Measurements from ENCODE around the gene KRT39. TPM values are rescaled to one million over a fixed set of nuclear protein-coding genes. Genes with fewer than 3 reads are reported as not detected.

The KRT39 gene
- polyA plus RNA-seq, 3 donors, result not detected

GRCh38 chr17:40931311-40931710 lies 35.4 kb downstream of the KRT39 start:
- H3K36me3 ChIP-seq (replicated peaks in 1 of 2; ENCODE audit: control insufficient read depth in 1 of 2, insufficient read depth in 2 of 2, low read length in 2 of 2), result no peaks in the 10 kb centered on the region
- H3K4me3 Mint-ChIP-seq, result no peak overlapping the region
- no peak overlapping the region for H3K27ac ChIP-seq (ENCODE audit: low read depth in 1 of 2, low read length in 2 of 2)
- H3K27ac Mint-ChIP-seq, result peak overlapping the region in 1 of 7 donors; percentile 45
- intact Hi-C loops (cut with micrococcal nuclease), result no loop called here
- 90% methylated on average over 1 of the region's 3 CpGs for WGBS (ENCODE audit: insufficient coverage)
- no peaks in the 10 kb centered on the region for H4K20me1 ChIP-seq (ENCODE audit: insufficient read depth, low read length)
- DNase-seq, result no peak
- no peak for TF ChIP-seq CTCF (IDR thresholded peaks at IDR 0.05)
- H3K4me3 ChIP-seq (replicated peaks in 1 of 3; ENCODE audit: low read depth in 2 of 3, low read length in 3 of 3), result no peak overlapping the region
- peaks cover 0 to 4% (median 0%) of the 10 kb centered on the region in 7 donors for H3K9me3 Mint-ChIP-seq
- H3K4me1 ChIP-seq (ENCODE audit: control insufficient read depth in 1 of 2, insufficient read depth in 2 of 2, low read length in 2 of 2), result peaks cover 5 to 6% of the 10 kb centered on the region in 2 donors
- H3K9me3 ChIP-seq (replicated peaks in 1 of 2; ENCODE audit: control insufficient read depth in 1 of 2, insufficient read depth in 1 of 2, low read length in 2 of 2), result no peaks in the 10 kb centered on the region
- no peak overlapping the region for H2AFZ ChIP-seq (ENCODE audit: insufficient read depth, low read depth, low read length, poor library complexity, severe bottlenecking)
- peaks cover 7 to 12% of the 10 kb centered on the region in 2 donors for H3K27me3 ChIP-seq (ENCODE audit: control insufficient read depth in 2 of 2, insufficient read depth in 2 of 2, low read length in 2 of 2)
- peaks cover 11 to 16% (median 14%) of the 10 kb centered on the region in 3 donors for H3K27me3 Mint-ChIP-seq (ENCODE audit: low read depth in 3 of 3)
- peaks cover 5% of the 10 kb centered on the region for H3K4me1 Mint-ChIP-seq
- H3K79me2 ChIP-seq (ENCODE audit: insufficient read depth, low read length), result no peaks in the 10 kb centered on the region
- H3K4me2 ChIP-seq (replicated peaks; ENCODE audit: extremely low read depth, low read length, poor library complexity, severe bottlenecking), result no peak overlapping the region
- H3K9ac ChIP-seq (ENCODE audit: insufficient read depth, low read length, poor library complexity, severe bottlenecking), result no peak overlapping the region
- H3K36me3 Mint-ChIP-seq, result no peaks in the 10 kb centered on the region

- Histone ChIP-seq H3K36me3 (replicated peaks in 1 of 2; ENCODE audit: control insufficient read depth in 1 of 2, insufficient read depth in 2 of 2, low read length in 2 of 2) (no peaks in the 10 kb centered on the region), H4K20me1 (ENCODE audit: insufficient read depth, low read length) (no peaks in the 10 kb centered on the region), H3K27me3 (ENCODE audit: control insufficient read depth in 2 of 2, insufficient read depth in 2 of 2, low read length in 2 of 2) (peaks cover 8 to 12% of the 10 kb centered on the region in 2 donors), H3K4me1 (ENCODE audit: control insufficient read depth in 1 of 2, insufficient read depth in 2 of 2, low read length in 2 of 2) (peaks cover 11 to 17% of the 10 kb centered on the region in 2 donors), H2AFZ (ENCODE audit: insufficient read depth, low read depth, low read length, poor library complexity, severe bottlenecking) (no peak overlapping the region), H3K4me2 (replicated peaks; ENCODE audit: extremely low read depth, low read length, poor library complexity, severe bottlenecking) (no peak overlapping the region), H3K9ac (ENCODE audit: insufficient read depth, low read length, poor library complexity, severe bottlenecking) (no peak overlapping the region), H3K27ac (ENCODE audit: low read depth in 1 of 2, low read length in 2 of 2) (no peak overlapping the region), H3K9me3 (replicated peaks in 1 of 2; ENCODE audit: control insufficient read depth in 1 of 2, insufficient read depth in 1 of 2, low read length in 2 of 2) (no peaks in the 10 kb centered on the region), H3K4me3 (replicated peaks in 1 of 3; ENCODE audit: low read depth in 2 of 3, low read length in 3 of 3) (no peak overlapping the region), H3K79me2 (ENCODE audit: insufficient read depth, low read length) (no peaks in the 10 kb centered on the region)
- Mint-ChIP-seq H3K36me3 (peaks cover 2 to 4% of the 10 kb centered on the region in 2 donors), H3K9me3 (peaks cover 0 to 4% (median 0%) of the 10 kb centered on the region in 7 donors), H3K4me1 (peaks cover 13% of the 10 kb centered on the region), H3K4me3 (peak overlapping the region in 1 of 2 donors; percentile 0), H3K27me3 (ENCODE audit: low read depth in 3 of 3) (peaks cover 17 to 20% (median 20%) of the 10 kb centered on the region in 3 donors), H3K27ac (peak overlapping the region in 1 of 7 donors; percentile 16)
- no peak for TF ChIP-seq CTCF (IDR thresholded peaks at IDR 0.05)
- 93% methylated on average over 4 of the region's 8 CpGs for WGBS (ENCODE audit: insufficient coverage)
- DNase-seq, result no peak
- intact Hi-C loops (cut with micrococcal nuclease), result no loop called here
These were observed 40.4 kb downstream of the KRT39 start for GRCh38 chr17:40926341-40926740.

Data from CD14-positive monocyte (primary cell).